Measurements from ENCODE around the gene ESYT2. TPM values are rescaled to one million over a fixed set of nuclear protein-coding genes. Genes with fewer than 3 reads are reported as not detected.

Gene ESYT2
- total and polyA plus RNA-seq, 9 of the 15 experiments (the other 6 are each of a cell fraction or from before 2014, with no cell fraction given): 5.8 to 86.9 (median 64.7) TPM

DNA sequence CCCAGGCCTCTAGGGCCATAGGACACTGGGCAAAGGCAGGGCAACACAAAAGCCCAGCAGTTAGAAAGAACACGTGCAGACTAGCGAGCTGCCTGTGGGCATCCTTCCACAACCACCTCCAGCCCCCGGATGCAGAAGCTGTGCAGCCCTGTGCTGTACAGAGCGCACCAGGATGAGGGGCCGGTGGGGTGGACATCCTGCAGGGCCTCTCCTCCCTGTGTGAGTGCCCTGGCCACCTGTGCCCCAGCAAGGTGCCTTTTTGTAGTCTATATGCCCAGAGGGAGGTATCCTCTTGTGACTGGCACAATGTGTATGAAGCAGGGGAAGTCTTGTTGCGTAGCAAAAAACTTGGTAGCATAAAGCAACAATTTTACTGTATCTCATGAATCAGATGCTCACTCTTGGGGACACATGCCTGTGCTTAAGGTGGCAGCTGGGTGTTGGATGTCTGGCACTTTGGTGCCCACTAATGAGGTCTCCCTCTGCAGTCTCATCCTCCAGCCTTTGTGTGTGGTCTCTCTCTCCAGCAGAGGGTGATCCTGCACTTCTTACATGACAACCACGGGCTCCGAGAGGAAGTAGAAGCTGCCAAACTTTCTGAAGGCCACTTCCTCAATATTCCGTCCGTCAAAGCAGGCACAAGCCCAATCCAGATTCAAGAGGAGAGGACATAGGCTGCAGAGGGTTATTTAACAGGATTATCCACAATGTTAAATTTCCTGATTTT lies 133.4 kb downstream of the ESYT2 start (continued):
- TF ChIP-seq, protein P1, sequence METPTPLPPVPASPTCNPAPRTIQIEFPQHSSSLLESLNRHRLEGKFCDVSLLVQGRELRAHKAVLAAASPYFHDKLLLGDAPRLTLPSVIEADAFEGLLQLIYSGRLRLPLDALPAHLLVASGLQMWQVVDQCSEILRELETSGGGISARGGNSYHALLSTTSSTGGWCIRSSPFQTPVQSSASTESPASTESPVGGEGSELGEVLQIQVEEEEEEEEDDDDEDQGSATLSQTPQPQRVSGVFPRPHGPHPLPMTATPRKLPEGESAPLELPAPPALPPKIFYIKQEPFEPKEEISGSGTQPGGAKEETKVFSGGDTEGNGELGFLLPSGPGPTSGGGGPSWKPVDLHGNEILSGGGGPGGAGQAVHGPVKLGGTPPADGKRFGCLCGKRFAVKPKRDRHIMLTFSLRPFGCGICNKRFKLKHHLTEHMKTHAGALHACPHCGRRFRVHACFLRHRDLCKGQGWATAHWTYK (CRISPR knock-in tag; IDR thresholded peaks at IDR 0.05): peak; percentile 28; the same call in 1 of the 2 replicates
- TF ChIP-seq, protein P2, sequence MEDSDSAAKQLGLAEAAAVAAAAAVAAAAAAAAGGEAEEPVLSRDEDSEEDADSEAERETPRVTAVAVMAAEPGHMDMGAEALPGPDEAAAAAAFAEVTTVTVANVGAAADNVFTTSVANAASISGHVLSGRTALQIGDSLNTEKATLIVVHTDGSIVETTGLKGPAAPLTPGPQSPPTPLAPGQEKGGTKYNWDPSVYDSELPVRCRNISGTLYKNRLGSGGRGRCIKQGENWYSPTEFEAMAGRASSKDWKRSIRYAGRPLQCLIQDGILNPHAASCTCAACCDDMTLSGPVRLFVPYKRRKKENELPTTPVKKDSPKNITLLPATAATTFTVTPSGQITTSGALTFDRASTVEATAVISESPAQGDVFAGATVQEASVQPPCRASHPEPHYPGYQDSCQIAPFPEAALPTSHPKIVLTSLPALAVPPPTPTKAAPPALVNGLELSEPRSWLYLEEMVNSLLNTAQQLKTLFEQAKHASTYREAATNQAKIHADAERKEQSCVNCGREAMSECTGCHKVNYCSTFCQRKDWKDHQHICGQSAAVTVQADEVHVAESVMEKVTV (CRISPR knock-in tag; IDR thresholded peaks at IDR 0.05): peak; percentile 96
- TF ChIP-seq ZNF217 (CRISPR knock-in tag; IDR thresholded peaks at IDR 0.05) (no peak), ZBTB17 (CRISPR knock-in tag; IDR thresholded peaks at IDR 0.05) (0 out of 2 replicates have a peak, but pooled peaks have one; percentile 29), SMAD4 (CRISPR knock-in tag; conservative IDR thresholded peaks at IDR 0.05) (no peak; the same call in 1 of the 2 replicates), ZNF324 (CRISPR knock-in tag; IDR thresholded peaks at IDR 0.05) (no peak), MCM3 (IDR thresholded peaks at IDR 0.05) (no peak), ZBTB1 (CRISPR knock-in tag; IDR thresholded peaks at IDR 0.05; ENCODE audit: borderline replicate concordance, low read depth) (0 out of 2 replicates have a peak, but pooled peaks have one; percentile 15), ZSCAN32 (CRISPR knock-in tag; IDR thresholded peaks at IDR 0.05) (no peak), SAP30 (IDR thresholded peaks at IDR 0.05; ENCODE audit: borderline replicate concordance, insufficient read depth, low read depth, low read length, poor library complexity, severe bottlenecking) (no peak), MCM7 (IDR thresholded peaks at IDR 0.05) (no peak), NCOA1 (IDR thresholded peaks at IDR 0.05; ENCODE audit: low read depth) (no peak), SUPT5H (IDR thresholded peaks at IDR 0.05) (peak; percentile 47; the same call in 1 of the 2 replicates), ZNF584 (CRISPR knock-in tag; IDR thresholded peaks at IDR 0.05; ENCODE audit: low read depth) (no peak), ZFP1 (CRISPR knock-in tag; IDR thresholded peaks at IDR 0.05) (no peak), SMAD1 (IDR thresholded peaks at IDR 0.05; ENCODE audit: low read depth, low read length, partially characterized antibody) (no peak), KDM2B (CRISPR knock-in tag; IDR thresholded peaks at IDR 0.05) (no peak), HEY1 (CRISPR knock-in tag; IDR thresholded peaks at IDR 0.05; ENCODE audit: borderline replicate concordance) (no peak), ZNF263 (CRISPR knock-in tag; IDR thresholded peaks at IDR 0.05; ENCODE audit: borderline replicate concordance) (peak; percentile 13; the same call in 1 of the 2 replicates), ZNF696 (CRISPR knock-in tag; conservative IDR thresholded peaks at IDR 0.05) (no peak), ZNF75A (CRISPR knock-in tag; IDR thresholded peaks at IDR 0.05) (0 out of 2 replicates have a peak, but pooled peaks have one; percentile 15)
- TF ChIP-seq, protein P3, sequence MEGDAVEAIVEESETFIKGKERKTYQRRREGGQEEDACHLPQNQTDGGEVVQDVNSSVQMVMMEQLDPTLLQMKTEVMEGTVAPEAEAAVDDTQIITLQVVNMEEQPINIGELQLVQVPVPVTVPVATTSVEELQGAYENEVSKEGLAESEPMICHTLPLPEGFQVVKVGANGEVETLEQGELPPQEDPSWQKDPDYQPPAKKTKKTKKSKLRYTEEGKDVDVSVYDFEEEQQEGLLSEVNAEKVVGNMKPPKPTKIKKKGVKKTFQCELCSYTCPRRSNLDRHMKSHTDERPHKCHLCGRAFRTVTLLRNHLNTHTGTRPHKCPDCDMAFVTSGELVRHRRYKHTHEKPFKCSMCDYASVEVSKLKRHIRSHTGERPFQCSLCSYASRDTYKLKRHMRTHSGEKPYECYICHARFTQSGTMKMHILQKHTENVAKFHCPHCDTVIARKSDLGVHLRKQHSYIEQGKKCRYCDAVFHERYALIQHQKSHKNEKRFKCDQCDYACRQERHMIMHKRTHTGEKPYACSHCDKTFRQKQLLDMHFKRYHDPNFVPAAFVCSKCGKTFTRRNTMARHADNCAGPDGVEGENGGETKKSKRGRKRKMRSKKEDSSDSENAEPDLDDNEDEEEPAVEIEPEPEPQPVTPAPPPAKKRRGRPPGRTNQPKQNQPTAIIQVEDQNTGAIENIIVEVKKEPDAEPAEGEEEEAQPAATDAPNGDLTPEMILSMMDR (IDR thresholded peaks at IDR 0.05 in 2 of 3, conservative IDR thresholded peaks at IDR 0.05 in 1 of 3; ENCODE audit: insufficient read depth in 2 of 3, low read depth in 1 of 3, low read length in 3 of 3): peak; percentile 65 to 89 (median 78)
- TF ChIP-seq, protein P4, sequence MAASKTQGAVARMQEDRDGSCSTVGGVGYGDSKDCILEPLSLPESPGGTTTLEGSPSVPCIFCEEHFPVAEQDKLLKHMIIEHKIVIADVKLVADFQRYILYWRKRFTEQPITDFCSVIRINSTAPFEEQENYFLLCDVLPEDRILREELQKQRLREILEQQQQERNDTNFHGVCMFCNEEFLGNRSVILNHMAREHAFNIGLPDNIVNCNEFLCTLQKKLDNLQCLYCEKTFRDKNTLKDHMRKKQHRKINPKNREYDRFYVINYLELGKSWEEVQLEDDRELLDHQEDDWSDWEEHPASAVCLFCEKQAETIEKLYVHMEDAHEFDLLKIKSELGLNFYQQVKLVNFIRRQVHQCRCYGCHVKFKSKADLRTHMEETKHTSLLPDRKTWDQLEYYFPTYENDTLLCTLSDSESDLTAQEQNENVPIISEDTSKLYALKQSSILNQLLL (CRISPR knock-in tag; IDR thresholded peaks at IDR 0.05; ENCODE audit: borderline replicate concordance): no peak

Measured in K562 (cell line).